HG03039 (cell line): ENCODE data around the gene IDE.
"Not testable (repeated sequence)": the region's sequence is repeated elsewhere in the genome, so short reads cannot be mapped to it uniquely, and the experiment has no call there.

Experiments used
- ATAC-seq: cut with Tn5 transposase; IDR thresholded peaks from one replicate; pipeline ENCODE4 v1.9.1; 2021; ENCODE audit warnings: mild to moderate bottlenecking, moderate library complexity; ENCODE audit not compliant: unreplicated experiment

The IDE gene

DNA sequence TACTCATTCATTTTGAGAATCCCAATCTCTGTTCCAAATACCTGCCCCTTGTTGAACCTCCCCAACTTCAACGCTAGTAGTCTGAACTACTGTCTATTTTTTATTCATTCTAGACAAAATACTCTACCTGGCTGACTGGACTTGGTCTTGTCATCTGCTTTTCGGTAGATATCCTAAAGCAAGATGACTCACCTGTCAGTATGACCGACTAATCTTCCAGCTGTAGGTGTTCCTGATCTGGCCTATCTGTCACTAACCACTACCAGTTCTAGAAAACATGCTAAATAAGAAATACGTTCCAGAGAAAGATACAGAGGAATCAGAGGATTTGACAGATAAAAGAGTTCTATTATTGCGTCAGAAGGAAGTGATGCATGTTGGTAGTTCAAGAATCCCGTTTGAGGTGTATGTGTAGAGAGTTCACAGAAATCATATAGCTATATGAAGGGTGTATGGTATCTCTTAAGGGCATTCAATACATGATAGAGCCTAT is 81.1 kb downstream of the IDE start:
- no peak for ATAC-seq

DNA sequence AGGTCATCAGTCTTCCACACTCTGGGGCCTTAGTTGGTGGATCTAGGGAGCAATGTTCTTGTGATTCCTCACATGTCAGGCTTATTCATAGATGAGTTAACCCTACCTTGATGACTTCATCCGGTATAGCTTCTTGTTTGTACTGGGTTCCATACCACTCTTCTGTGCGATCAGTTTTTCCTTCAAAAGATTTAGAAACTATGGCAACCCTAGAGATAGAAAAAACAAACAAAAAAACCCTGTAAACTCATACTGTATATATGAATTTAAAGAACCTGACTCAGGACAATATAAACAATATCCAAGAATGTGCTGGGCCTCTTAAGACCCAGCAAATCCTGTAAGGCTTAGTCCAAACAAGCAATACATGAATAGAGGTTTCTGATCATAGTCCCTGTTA is 83.5 kb downstream of the IDE start:
- no peak for ATAC-seq

DNA sequence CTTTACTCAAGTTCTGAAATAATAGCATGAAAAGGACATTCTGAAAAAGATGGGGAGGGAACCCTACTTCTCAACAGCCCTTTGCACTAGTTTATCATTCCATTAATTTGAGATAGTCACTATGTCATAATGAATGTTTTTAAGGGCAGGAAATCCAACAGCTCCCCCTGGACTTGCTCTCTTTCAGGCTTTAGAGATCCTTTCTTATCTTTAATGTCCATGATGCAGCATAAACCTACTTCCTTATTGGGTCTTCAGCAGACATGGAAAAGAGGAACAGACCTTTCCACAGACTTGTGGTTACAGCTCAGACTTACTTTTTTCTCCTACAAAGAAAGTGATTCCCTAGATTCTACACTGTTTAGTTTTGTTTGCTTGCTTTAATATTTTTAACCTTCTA is 87.3 kb downstream of the IDE start:
- no peak for ATAC-seq

DNA sequence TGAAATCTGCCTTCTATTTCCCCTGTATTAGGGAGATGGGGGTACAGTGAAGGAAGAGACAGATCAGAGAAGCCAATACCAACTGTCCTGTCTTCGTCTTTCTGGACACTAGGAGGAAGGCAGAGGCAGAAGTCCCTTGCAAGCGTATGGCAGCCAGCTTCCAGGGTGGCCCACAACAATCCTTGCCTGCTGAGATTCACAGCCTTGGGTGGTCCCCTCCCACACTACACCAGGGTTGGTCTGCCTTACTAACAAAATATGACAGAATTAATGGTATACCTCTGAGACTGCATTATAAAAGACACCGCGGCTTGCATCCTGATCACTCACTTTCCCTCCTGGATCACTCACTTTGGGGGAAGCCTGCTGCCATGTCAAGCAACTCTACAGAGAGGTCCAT is 90.4 kb downstream of the IDE start:
- ATAC-seq = no peak

DNA sequence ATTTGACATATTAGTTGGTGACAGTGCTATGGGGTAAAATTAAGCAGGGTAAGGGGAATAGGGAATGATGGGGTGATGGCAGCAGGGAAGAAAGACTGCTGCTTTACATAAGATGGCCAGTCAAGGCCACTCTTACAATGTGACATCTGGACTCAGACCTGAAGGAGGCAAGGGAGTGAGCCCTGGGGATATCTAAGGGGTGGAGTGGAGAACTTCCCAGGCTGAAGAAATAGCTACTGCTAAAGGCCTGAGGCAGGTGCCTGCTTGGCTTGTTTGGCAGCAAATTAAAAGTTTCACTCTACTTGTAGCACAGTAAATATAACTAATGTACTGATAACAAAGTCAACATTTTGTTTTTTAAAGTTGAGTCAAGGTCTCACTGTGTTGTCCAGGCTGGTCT is 93.5 kb downstream of the IDE start:
- no peak for ATAC-seq

DNA sequence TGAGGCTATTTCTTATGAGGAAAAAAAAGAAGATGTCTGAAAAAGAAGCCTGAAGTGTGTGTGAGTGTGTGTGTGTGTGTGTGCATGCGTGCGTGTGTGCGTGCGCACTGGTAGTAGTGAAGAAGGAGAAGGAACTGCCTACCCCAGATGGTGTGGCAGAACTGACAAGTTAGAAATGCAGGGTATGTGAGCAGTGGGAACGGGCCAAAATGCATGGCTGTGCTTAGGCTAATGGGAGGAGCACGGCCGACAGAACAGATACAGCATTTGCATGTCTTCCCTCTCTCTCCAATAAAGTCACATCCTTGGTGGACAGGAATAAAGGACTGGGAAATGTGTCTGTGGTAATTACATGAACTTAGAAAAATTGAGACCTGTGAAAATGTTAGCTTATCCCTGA is 94.3 kb downstream of the IDE start:
- ATAC-seq = no peak

DNA sequence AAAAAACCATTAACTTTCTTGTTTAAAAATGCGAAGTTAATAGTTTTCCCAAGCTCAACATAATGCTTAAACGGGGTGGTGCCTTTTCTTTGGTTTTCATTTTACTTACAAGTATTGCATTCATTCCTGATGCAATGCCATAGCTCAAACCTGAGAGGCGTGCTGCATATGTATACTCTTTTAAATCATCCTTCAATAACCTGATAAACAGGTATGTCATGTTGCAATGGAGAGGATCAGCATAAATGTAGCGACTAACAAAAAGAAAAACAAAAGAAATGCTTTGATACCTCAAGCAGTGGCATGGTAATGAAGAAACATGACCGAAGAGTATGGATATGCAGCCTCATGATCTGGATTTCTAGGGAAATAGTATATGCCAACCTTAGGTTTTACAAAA is 95.4 kb downstream of the IDE start:
- ATAC-seq = no peak

DNA sequence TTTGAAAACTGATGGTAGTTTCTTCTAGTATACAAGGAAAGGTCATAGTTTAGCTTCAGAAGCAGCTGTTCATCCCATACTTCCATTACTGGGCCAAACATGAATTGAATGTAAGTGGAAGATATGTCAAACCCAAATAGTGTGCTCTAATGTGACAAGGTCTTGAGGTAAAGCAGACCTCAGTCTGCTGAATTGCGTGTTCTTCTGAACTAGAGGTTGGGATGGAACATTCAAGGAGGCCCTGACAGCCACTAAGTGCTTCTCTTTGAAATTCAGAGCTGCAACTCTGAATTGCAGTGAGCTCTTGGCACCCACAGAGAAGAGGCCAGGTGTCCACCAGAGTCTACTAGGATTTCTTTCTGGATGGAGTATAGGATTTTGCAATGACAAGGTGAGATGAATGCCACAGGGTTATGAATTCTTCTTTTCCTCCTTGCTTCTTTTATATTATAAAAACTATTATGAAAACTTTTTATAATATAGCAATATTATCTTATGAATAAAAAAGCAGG is 98.5 kb downstream of the IDE start:
- no peak for ATAC-seq

DNA sequence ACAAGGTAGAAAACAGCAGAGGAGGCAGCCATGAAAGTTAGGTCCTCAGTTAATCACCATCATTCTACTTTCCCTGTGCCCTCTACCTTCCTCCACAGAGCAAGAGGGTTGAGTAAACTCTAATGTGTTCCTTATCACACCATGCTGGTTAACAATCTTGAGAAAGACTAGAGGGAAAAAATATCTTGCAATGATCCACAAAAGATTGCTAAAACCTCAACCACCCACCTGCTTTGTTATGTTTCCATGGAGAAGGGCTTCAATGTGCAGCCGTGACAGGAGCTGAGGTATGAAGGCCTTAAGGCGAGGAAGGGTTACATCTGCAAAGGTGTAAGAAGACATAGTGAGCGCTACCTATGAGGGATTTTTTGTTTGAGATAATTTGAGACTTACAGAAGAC is 103.9 kb downstream of the IDE start:
- ATAC-seq = no peak

DNA sequence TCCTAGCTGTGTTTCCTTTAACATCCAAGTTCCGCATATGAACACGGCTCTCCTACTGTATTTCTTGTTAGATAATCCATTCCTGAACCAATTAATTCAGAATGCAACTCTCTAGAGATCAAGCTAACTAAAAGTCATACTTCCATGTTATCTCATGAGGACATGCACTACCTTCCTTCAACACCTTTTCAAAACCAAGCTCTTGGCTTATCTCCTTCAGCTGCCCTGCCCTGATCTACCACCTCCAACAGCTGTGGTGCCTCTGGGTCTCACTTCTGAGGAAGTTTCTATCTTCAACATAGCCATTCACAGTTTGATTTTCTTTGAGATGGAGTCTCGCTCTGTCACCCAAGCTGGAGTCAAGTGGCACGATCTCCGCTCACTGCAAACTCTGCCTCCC is 109.5 kb downstream of the IDE start:
- ATAC-seq = no peak

DNA sequence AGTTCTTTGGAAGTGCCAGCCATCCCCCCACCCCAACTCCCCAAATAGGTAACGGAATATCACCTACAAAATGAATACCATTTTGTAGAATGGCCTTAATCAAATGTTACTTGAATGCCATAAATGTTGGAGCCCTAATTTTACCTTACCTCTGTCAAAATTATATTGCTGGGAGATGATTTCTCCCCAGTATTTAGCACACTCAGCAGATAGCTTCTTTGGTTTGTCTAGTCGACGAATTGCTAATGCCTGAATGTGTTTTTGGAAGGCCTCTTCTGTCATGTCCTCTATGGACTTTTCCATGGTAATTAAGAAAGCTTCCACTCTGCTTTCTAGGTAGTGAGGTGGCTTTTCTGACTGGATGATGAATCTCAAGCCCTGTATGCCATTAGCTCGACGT is 110.3 kb downstream of the IDE start:
- no peak for ATAC-seq

DNA sequence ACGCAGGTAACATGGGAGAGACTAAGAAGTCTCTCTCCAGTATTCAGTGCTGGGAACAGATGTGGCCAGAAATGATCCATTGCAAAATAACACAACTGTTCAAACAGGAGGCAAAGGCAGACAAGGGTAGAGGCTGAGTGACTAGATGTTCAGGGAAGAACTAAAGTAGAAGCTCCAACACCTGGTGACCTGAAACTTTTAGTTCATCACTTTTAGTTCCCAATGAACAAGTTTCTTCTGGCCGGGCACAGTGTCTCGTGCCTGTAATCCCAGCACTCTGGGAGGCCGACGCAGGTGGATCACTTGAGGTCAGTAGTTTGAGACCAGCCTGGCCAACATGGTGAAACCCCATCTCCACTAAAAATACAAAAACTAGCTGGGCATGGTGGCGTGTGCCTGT is 118.9 kb downstream of the IDE start:
- not testable (repeated sequence) for ATAC-seq

DNA sequence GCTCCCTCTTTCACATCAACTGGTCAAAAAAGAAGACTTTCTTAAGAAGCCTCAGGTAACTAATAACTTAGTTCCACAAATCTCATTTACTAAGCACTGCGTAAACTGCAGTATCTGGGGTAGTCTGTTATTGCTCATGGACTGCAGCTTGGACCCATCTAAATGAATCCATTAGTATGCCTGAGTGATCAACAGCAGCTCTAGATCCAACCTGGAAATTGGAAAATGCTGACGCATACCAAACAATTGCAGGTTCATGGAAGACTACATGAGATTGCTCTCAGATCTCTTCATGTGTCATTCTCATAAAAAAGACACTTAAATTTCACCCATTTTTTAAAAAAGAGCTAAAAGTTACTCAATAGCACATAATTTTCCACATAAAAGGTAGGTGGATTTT is 121.6 kb downstream of the IDE start:
- ATAC-seq = no peak

DNA sequence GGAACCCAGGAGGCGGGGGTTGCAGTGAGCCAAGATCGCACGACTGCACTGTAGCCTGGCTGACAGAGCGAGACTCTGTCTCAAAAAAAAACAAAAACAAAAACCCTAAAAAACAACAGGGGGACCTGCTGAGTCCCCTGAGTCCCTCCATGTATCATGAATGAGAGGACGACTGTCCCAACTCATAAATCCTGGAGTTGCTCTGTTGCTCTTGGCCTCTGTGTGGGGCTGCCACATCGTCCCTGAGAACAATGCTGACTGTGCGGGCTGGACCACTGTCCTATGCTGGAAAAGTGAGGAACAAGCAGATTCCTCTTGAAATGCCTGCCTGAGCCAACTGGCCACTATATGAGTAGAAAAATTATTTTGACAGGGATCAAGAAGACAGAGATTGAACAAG is 122.5 kb downstream of the IDE start:
- ATAC-seq = no peak

DNA sequence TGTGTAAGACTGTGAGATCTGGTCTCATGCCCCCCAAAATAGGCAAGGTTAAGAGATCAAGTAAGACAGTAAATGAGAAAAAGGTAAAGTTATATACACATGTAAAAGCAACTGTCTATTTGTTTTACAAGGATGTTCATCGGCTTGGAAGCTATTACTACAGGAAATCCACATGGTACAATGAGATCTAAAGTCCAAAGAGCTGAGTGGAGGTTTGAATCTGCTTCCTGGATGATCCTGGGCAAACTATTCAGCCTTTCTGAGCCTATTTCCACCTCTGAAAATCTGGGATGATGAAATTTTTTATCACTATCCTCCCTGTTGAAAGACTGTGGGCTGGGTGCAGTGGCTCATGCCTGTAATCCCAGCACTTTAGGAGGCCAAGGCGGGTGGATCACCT is 123.0 kb downstream of the IDE start:
- no peak for ATAC-seq

DNA sequence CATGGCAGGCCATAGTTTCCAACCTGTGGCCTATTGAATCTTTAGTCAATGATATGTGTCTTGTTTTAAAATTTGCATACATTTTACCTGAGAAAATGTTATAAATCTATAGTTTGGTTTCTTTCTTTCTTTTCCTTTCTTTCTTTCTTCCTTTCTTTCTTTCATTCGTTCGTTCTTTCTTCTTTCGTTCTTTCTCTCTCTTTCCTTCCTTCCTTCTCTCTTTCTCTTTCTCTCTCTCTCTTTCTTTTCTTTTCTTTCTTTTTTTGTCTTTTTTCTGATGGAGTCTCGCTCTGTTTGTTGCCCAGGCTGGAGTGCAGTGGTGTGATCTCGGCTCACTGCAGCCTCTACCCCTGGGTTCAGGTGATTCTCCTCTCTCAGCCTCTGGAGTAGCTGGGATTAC is 133.3 kb downstream of the IDE start:
- no peak for ATAC-seq

DNA sequence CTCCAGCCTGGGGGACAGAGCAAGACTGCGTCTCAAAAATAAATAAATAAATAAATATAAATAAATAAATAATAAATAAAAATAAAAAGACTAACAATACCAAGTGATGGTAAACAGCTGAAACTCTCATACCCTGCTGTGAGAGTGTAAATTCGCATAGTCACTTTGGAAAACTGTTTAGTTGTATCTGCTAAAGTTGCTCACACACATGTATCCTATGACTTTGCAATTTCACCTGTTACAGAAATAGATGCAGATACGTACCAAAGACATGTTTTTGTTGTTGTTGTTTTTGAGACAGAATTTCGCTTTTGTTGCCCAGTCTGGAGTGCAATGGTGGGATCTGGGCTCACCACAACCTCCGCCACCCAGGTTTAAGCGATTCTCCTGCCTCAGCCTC is 135.7 kb downstream of the IDE start:
- ATAC-seq = no peak

DNA sequence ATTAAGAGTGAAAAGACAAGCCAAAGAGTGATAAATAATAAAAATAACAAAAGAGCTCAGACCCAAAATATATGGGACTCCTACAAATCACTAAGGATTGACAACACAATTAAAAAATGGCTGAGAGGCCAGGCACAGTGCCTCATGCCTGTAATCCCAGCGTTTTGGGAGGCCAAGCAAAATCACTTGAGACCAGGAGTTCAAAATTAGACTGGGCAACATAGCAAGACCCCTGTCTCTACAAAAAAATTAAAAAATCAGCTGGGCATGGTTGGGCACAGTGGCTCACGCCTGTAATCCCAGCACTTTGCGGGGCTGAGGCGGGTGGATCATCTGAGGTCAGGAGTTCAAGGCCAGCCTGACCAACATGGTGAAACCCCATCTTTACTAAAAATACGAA is 137.3 kb downstream of the IDE start:
- ATAC-seq = no peak

DNA sequence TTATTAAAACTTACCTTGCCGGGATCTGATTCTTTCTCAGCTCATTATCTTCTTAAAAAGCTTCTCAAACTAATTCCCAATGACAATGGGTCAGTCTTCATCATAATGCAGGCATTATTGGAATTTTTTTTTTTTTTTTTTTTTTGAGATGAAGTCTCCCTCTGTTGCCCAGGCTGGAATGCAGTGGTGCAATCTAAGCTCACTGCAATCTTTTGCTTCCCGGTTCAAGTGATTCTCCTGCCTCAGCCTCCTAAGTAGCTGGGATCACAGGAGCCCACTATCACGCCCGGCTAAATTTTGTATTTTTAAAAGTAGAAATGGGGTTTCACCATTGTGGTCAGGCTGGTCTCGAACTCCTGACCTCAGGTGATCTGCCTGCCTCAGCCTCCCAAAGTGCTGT is 137.8 kb downstream of the IDE start:
- not testable (repeated sequence) for ATAC-seq

DNA sequence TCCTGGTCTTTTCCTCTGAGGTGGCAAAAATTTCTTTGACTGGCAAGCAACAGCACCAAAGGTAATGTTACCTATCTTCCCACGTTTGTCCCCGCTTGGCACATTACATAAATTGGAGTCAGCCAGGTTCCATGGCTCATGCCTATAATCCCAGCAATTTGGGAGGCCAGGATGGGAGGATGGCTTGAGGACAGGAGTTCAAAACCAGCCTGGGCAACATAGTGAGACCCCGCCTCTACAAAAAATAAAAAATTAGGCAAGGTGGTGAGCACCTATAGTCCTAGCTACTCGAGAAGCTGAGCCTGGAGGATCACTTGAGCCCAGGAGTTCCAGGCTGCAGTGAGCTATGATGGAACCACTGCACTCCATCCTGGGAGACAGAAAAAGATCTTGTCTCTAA is 139.5 kb downstream of the IDE start:
- ATAC-seq = no peak

DNA sequence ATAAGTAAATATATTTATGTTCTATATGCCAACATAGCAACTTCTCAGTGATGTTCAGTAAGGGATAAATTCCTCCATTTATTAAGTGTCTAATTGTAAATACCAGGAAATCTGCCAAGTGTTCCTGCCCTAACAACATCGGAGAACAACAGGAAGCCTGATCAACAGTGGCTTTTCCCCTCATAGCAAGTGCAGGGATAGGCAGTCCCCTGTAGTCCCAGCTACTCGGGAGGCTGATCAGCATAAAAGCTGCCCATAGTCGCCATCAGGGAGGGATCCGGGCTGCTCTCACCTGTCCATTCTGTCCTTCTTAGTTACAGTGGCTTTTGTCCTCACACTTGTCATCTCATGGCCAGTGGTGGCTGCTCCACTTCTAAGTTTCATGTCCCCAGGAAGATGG is 141.3 kb downstream of the IDE start:
- no peak for ATAC-seq

DNA sequence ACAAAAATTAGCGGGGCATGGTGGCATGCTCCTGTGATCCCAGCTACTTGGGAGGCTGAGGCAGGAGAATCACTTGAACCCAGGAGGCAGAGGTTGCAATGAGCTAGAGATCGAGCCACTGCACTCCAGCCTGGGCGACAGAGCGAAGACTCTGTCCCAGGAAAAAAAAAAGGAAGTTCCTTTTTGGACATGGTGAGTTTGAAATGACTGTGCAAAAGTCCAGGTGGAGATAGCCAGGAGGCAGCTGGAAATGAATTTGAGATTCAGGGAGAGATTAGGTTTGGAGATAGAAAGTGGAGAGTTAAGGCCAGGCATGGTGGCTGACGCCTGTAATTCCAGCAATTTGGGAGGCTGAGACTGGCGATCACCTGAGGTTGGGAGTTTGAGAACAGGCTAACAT is 143.8 kb downstream of the IDE start:
- no peak for ATAC-seq

DNA sequence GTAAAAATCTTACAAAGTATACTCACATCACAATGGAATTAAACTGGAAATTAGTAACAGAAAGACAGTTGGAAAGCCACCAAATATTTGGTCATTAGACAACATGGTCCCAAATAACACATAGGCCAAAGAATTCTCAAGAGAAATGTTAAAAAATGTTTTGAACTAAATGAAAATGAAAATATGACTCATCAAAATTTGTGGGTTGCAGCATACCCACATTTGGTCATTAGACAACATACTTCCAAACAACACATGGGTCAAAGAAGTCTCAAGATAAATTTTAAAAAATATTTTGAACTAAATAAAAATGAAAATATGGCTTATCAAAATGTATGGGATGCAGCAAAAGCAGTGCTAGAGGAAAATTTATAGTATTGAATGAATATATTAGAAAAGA is 152.3 kb downstream of the IDE start:
- ATAC-seq = no peak
